GM12872 (cell line): ENCODE measurements around the gene CLEC16A.

ENCODE experiments used
- TF ChIP-seq, protein P1 (sequence below): IDR thresholded peaks from 3 replicates; pipeline ENCODE4 v1.5.1; 2011; ENCODE audit warnings: low read depth, mild to moderate bottlenecking, low read length, moderate library complexity; ENCODE audit not compliant: insufficient read depth

Gene CLEC16A

GRCh38 chr16:10978124-10978523 lies 33.8 kb downstream of the CLEC16A start:
- TF ChIP-seq, protein P1, sequence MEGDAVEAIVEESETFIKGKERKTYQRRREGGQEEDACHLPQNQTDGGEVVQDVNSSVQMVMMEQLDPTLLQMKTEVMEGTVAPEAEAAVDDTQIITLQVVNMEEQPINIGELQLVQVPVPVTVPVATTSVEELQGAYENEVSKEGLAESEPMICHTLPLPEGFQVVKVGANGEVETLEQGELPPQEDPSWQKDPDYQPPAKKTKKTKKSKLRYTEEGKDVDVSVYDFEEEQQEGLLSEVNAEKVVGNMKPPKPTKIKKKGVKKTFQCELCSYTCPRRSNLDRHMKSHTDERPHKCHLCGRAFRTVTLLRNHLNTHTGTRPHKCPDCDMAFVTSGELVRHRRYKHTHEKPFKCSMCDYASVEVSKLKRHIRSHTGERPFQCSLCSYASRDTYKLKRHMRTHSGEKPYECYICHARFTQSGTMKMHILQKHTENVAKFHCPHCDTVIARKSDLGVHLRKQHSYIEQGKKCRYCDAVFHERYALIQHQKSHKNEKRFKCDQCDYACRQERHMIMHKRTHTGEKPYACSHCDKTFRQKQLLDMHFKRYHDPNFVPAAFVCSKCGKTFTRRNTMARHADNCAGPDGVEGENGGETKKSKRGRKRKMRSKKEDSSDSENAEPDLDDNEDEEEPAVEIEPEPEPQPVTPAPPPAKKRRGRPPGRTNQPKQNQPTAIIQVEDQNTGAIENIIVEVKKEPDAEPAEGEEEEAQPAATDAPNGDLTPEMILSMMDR, result no peak

GRCh38 chr16:10978871-10979446 lies 34.6 kb downstream of the CLEC16A start:
- TF ChIP-seq, protein P1, result no peak

GRCh38 chr16:10979717-10980601 lies 35.6 kb downstream of the CLEC16A start:
- TF ChIP-seq, protein P1, result no peak

DNA sequence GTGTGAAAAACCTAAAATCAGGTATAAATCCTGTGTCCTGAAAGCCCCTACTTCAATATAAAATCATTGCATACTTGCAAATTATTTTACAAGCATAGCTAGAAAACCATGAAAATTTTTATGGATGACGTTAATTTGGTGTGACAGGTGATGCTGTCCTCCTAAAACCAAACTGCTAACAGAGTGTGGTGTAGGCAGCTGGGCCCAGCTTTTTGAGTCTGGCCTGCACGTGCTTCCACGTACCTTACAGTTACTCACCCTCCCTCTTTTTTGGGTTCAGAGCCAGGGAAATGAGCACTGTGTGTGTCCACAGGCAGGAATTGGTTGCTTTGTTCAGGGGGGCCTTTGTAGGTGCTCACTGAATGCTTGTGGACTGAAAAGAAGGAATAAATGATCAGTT lies 36.4 kb downstream of the CLEC16A start:
- TF ChIP-seq, protein P1, result no peak

- TF ChIP-seq, protein P1, result peak; percentile 90
Observed at GRCh38 chr16:10981697-10982216, 37.4 kb downstream of the CLEC16A start.

DNA sequence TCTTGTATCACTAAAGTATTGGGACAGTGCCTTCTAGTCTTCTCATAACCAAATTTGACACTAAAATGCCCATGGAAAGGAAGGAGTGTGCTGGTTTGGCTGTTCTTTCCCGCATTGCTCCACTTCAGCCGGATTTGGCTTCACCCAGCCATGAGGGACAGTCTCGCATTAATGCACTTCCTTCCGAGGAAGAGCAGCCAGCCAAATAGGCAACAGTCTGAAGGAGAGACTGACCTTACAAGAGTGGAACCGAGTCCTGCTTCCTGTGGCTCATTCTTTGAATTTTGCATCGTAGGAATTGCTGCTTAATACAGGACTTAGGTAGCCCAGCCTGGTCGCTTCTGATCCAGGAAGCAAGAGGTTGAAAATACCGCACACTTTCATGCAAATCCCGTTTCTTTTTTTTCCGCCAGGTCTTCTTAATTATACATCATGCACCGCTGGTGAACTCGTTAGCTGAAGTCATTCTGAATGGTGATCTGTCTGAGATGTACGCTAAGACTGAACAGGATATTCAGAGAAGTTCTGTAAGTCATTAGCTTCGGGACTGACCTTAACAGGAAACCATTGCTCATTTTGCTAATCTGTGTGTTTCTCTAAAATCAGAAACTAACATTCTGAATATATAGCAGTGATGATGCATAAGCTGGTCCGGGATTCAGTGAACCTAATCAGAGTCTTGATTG lies 38.2 kb downstream of the CLEC16A start:
- TF ChIP-seq, protein P1, result no peak

GRCh38 chr16:10983159-10983558 lies 38.8 kb downstream of the CLEC16A start:
- TF ChIP-seq, protein P1, result peak; percentile 51
